GM12865 (cell line): Measurements from ENCODE around the gene PMEPA1.

Experiments
- DNase-seq: peaks from one replicate; pipeline ENCODE4 v3.0.0; 2010; ENCODE audit warnings: low read depth
- H3K4me3 ChIP-seq: 2 replicates; pipeline ENCODE4 v1.5.1; 2011; ENCODE audit warnings: mild to moderate bottlenecking, low read depth, low read length, control low read depth
- TF ChIP-seq, protein P1 (sequence below): IDR thresholded peaks from 2 replicates; pipeline ENCODE4 v1.5.1; 2011; ENCODE audit warnings: low read length, control low read depth, low read depth, inconsistent platforms; ENCODE audit not compliant: insufficient read depth; ENCODE audit errors: missing control alignments

PMEPA1 gene

DNA sequence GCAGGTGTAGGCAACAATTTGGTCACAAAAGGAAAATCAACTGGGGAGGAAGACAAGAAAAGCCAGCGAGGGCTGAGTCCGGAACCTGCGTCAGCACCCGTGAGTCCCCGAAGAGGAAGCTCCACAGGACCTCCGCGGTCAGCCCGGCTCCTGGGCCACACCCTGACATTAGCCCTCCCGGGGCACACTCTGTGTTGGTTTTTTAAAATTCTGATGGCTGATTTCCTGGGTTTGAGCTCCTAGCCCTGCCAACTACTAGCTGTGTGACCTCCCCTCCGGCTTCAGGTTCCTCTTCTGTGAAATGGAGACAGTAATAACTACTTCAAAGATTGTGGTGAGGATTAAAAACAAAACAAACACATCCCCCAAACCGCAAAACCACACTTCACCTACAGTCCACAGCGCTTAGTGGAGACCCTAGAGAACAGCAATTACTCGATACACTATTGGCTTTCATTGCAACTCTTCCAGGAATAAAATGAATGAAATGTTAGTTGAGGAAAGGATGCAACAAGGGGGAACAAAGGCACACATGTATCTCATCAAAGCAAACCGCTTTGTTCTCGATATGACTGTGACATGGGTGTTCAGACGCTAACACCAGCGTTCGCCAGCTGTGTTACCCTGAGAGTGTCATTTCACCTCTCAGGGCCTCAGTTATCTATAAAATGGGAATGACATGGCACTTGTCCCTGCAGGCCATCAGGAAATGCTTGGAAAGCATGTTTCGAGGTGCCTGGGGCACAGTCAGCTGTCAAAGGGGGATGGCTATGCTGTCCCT is 90.6 kb downstream of the PMEPA1 start:
- TF ChIP-seq, protein P1, sequence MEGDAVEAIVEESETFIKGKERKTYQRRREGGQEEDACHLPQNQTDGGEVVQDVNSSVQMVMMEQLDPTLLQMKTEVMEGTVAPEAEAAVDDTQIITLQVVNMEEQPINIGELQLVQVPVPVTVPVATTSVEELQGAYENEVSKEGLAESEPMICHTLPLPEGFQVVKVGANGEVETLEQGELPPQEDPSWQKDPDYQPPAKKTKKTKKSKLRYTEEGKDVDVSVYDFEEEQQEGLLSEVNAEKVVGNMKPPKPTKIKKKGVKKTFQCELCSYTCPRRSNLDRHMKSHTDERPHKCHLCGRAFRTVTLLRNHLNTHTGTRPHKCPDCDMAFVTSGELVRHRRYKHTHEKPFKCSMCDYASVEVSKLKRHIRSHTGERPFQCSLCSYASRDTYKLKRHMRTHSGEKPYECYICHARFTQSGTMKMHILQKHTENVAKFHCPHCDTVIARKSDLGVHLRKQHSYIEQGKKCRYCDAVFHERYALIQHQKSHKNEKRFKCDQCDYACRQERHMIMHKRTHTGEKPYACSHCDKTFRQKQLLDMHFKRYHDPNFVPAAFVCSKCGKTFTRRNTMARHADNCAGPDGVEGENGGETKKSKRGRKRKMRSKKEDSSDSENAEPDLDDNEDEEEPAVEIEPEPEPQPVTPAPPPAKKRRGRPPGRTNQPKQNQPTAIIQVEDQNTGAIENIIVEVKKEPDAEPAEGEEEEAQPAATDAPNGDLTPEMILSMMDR: no peak
- peak overlapping the region; percentile 53 for H3K4me3 ChIP-seq
- peak; percentile 93 for DNase-seq

DNA sequence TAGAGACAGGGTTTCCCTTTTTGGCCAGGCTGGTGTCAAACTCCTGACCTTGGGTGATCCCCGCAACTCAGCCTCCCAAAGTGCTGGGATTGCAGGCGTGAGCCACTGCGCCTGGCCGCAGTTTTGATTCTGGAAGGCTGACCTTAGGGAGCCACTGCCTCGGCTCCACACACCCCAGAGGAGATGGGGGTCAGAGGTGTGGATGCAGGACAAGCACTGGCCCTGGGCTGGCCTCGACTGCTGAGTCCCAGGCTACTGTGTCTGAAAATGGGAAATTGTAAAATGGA is 91.1 kb downstream of the PMEPA1 start:
- DNase-seq: no peak
- TF ChIP-seq, protein P1: no peak
- H3K4me3 ChIP-seq: peak overlapping the region; percentile 53

DNA sequence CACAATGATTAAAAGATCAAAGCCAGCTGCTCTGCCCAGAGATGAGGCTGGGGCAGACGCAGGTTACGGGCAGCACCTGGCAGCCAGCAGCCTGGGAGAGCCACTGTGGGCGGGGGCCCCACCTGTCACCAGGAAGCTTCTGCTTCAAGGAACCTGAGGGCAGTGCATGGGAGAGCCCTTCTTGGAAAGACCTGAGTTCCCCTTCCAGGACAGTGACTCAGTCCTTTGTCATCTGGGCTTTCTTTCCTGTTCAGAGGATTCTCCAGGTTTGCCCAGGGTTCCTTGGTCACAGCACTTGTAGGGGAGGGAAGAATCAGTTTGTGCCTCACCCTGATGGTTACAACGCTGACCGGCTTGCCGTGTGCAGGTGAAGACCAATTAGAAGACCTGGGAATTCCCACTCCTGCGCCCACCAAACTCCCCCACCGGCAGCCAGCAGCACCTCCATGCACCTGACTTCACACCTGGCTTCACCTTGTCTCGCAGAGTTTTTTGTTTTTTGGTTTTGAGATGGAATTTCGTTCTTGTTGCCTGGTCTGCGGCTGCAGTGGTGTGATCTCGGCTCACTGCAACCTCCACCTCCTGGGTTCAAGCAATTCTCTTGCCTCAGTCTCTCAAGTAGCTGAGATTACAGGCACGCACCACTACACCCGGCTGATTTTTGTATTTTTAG is 91.6 kb downstream of the PMEPA1 start:
- no peak for DNase-seq
- H3K4me3 ChIP-seq: peak overlapping the region; percentile 53
- TF ChIP-seq, protein P1: no peak

DNA sequence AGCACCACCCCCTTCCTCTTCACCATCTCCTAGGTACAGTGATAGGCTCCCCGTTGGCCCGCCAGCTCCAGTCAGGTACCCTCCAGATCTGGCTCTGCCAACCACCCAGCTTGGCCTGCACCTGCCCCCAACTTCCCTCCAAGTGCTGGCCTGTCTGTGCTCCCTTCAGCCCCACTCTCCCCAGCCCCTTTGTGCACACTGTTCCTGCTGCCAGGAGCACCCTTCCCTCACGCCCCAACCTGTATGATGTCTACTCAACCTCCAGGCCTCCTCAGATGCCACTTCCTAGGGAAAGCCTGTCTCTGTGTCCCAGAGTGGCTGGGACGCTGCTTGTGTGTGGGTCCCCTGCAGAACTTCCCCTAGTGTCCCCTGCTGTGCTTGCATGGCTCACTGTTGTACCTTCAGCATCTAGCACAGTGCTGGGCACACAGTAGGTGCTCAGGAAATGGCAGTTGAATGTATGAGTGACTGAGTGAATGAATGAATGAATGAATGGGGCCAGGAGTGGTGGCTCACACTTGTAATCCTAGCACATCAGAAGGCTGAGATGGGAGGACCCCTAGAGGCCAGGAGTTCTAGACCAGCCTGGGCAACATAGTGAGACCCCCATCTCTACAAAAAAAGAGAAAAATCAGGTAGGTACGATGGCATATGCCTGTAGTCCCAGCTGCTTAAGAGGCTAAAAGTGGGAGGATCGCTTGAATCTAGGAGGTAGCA is 92.6 kb downstream of the PMEPA1 start:
- H3K4me3 ChIP-seq: no peak overlapping the region
- no peak for DNase-seq
- TF ChIP-seq, protein P1: no peak

DNA sequence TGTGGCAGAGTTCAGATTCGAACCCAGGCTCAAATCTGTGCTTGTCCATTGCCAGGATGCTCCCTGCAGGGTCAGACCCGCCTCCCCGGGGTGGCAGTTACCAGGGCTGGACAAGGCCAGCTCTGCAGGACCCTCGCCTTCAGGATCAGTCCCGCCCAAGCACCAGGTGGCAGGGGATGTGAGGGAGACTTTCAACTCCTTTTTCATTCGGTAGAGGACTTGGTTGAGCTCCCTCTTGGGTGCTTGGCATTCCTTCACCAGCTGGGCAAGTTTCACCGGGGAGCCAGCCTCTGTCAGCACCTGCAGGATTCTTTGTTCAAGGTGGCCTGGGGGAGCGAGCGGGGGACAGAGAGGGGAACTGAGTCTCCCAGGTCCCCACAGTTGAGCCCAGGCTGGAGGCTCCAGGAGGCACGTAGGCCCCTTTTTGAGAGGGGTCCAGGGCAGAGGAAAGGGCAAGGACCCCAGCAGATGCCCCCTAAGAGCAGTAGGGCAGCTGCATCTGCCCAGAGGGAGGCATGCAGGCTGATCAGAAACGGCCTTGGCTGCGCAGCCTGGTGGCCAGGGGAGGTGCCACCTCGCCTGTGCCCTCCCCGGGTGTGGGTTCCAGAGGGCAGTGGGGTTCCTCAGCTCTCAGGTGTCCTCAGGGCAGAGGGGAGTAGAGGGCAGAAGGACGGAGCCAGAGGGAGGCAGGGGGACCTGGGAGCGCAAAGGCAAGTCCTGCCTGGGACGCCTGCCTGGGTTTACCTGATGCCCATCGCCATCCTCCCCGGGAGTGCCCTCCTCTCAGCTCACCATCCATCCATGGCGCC is 93.5 kb downstream of the PMEPA1 start:
- no peak for DNase-seq
- TF ChIP-seq, protein P1: no peak

DNA sequence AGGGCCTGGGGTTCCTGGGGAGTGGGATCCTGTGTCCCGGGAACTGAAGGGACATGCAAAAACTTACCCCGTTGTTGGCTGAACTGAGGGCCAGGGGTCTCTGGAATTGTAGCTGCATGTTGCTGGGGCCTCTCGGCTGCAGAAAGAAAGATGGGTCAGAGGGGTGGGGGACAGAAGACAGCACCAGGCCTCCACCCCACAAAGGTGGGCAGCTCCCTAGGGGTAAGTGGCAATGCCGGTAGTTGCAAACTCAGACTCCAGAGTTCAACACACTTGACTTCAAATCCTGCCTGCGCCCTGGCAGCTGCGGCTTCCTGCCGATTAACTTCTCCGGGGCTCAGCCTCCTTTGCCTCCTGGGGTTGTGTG is 94.4 kb downstream of the PMEPA1 start:
- DNase-seq: no peak
- no peak overlapping the region for H3K4me3 ChIP-seq
- TF ChIP-seq, protein P1: no peak

More for the DNA sequence above, 93.5 kb downstream of the PMEPA1 start:
- H3K4me3 ChIP-seq: no peak overlapping the region
